Measurements from ENCODE around the gene NR2E1. TPM values are rescaled to one million over a fixed set of nuclear protein-coding genes. Genes with fewer than 3 reads are reported as not detected.
A peak's percentile ranks its signal among the peaks of the same experiment; 100 is the strongest.

NR2E1 gene
- total and polyA plus RNA-seq, 2 experiments from 2014 or later: not detected

DNA sequence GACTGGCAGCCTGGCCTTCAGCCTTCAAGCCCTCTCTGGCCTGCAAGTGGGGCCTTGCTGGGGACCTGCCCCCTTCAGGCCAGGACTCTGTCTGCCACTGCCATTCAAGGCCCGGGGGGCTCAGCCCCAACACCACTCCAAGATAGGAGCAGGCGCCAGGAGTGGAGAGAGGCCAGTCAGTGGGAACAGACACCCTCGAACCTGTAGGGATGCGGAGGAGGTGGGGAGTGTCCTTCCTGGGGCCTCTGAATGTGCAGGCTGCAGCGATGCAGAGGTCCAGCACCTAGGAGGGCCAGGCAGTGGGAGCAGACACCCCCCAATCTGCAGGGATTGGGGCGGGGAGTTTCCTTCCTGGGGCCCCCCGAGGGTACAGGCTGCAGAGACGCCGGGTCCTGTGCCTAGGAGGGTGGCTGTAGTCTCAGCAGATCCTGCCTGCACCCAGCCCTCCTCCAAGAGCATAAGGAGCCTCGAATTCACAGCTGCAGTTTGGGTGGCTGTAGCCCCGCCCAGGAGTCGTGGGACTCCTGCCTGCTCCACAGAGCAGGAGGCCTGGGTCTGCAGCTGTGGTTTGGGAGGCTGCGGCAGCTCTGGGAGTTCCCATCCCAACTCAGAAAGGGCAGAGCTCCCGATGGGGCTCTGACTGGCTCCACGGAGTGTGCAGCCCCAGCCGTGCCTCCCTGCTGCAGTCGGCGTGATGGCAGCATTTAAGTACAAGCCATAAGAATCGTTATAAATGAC is 33.1 kb downstream of the NR2E1 start:
- ATAC-seq (peak; percentile 52), DNase-seq (ENCODE audit: low spot score) (no peak)
- Mint-ChIP-seq H3K4me1 (no peaks in the 10 kb centered on the region; the same call in 2 of the 3 replicates), H3K4me3 (no peak overlapping the region), H3K27me3 (ENCODE audit: insufficient read depth, low read depth, poor library complexity) (peaks cover 2% of the 10 kb centered on the region), H3K9me3 (no peaks in the 10 kb centered on the region), H3K36me3 (ENCODE audit: low read depth) (peaks cover 2% of the 10 kb centered on the region; the same call in 1 of the 3 replicates), H3K27ac (no peak overlapping the region)
- Histone ChIP-seq H3K4me1 (ENCODE audit: insufficient read depth) (no peaks in the 10 kb centered on the region; the same call in 1 of the 2 replicates), H3K79me2 (replicated peaks; ENCODE audit: insufficient read depth) (no peaks in the 10 kb centered on the region), H3K27me3 (ENCODE audit: insufficient read depth) (no peaks in the 10 kb centered on the region), H3K4me3 (no peak overlapping the region), H3K27ac (ENCODE audit: low read depth) (no peak overlapping the region), H3F3A (replicated peaks; ENCODE audit: low read depth) (no peaks in the 10 kb centered on the region), H3K4me2 (no peak overlapping the region), H3K36me3 (ENCODE audit: insufficient read depth) (no peaks in the 10 kb centered on the region), H2AFZ (no peak overlapping the region; the same call in 1 of the 2 replicates), H4K20me1 (replicated peaks; ENCODE audit: insufficient read depth) (no peaks in the 10 kb centered on the region), H3K9me2 (ENCODE audit: insufficient read depth) (no peaks in the 10 kb centered on the region)
- TF ChIP-seq ZNF114 (CRISPR knock-in tag; IDR thresholded peaks at IDR 0.05) (no peak), CREB1 (CRISPR knock-in tag; IDR thresholded peaks at IDR 0.05; ENCODE audit: low read depth) (no peak), ZNF331 (CRISPR knock-in tag; IDR thresholded peaks at IDR 0.05; ENCODE audit: low read depth) (no peak), JUNB (IDR thresholded peaks at IDR 0.05; ENCODE audit: unreplicated experiment) (no peak), STAT1 (IDR thresholded peaks at IDR 0.05; ENCODE audit: unreplicated experiment) (no peak), NANOG (IDR thresholded peaks at IDR 0.05; ENCODE audit: borderline replicate concordance) (no peak), EZH2 (IDR thresholded peaks at IDR 0.05; ENCODE audit: low read depth, unreplicated experiment) (no peak), POLR2AphosphoS5 (IDR thresholded peaks at IDR 0.05; ENCODE audit: low read depth) (no peak), EZH2phosphoT487 (IDR thresholded peaks at IDR 0.05; ENCODE audit: unreplicated experiment) (no peak)
- TF ChIP-seq, protein P1, sequence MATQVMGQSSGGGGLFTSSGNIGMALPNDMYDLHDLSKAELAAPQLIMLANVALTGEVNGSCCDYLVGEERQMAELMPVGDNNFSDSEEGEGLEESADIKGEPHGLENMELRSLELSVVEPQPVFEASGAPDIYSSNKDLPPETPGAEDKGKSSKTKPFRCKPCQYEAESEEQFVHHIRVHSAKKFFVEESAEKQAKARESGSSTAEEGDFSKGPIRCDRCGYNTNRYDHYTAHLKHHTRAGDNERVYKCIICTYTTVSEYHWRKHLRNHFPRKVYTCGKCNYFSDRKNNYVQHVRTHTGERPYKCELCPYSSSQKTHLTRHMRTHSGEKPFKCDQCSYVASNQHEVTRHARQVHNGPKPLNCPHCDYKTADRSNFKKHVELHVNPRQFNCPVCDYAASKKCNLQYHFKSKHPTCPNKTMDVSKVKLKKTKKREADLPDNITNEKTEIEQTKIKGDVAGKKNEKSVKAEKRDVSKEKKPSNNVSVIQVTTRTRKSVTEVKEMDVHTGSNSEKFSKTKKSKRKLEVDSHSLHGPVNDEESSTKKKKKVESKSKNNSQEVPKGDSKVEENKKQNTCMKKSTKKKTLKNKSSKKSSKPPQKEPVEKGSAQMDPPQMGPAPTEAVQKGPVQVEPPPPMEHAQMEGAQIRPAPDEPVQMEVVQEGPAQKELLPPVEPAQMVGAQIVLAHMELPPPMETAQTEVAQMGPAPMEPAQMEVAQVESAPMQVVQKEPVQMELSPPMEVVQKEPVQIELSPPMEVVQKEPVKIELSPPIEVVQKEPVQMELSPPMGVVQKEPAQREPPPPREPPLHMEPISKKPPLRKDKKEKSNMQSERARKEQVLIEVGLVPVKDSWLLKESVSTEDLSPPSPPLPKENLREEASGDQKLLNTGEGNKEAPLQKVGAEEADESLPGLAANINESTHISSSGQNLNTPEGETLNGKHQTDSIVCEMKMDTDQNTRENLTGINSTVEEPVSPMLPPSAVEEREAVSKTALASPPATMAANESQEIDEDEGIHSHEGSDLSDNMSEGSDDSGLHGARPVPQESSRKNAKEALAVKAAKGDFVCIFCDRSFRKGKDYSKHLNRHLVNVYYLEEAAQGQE (IDR thresholded peaks at IDR 0.05; ENCODE audit: unreplicated experiment): no peak
- TF ChIP-seq, protein P2, sequence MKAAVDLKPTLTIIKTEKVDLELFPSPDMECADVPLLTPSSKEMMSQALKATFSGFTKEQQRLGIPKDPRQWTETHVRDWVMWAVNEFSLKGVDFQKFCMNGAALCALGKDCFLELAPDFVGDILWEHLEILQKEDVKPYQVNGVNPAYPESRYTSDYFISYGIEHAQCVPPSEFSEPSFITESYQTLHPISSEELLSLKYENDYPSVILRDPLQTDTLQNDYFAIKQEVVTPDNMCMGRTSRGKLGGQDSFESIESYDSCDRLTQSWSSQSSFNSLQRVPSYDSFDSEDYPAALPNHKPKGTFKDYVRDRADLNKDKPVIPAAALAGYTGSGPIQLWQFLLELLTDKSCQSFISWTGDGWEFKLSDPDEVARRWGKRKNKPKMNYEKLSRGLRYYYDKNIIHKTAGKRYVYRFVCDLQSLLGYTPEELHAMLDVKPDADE (IDR thresholded peaks at IDR 0.05): no peak
- TF ChIP-seq, protein P3, sequence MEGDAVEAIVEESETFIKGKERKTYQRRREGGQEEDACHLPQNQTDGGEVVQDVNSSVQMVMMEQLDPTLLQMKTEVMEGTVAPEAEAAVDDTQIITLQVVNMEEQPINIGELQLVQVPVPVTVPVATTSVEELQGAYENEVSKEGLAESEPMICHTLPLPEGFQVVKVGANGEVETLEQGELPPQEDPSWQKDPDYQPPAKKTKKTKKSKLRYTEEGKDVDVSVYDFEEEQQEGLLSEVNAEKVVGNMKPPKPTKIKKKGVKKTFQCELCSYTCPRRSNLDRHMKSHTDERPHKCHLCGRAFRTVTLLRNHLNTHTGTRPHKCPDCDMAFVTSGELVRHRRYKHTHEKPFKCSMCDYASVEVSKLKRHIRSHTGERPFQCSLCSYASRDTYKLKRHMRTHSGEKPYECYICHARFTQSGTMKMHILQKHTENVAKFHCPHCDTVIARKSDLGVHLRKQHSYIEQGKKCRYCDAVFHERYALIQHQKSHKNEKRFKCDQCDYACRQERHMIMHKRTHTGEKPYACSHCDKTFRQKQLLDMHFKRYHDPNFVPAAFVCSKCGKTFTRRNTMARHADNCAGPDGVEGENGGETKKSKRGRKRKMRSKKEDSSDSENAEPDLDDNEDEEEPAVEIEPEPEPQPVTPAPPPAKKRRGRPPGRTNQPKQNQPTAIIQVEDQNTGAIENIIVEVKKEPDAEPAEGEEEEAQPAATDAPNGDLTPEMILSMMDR (conservative IDR thresholded peaks at IDR 0.05; ENCODE audit: low read depth in 2 of 2): no peak
- TF ChIP-seq, protein P4, sequence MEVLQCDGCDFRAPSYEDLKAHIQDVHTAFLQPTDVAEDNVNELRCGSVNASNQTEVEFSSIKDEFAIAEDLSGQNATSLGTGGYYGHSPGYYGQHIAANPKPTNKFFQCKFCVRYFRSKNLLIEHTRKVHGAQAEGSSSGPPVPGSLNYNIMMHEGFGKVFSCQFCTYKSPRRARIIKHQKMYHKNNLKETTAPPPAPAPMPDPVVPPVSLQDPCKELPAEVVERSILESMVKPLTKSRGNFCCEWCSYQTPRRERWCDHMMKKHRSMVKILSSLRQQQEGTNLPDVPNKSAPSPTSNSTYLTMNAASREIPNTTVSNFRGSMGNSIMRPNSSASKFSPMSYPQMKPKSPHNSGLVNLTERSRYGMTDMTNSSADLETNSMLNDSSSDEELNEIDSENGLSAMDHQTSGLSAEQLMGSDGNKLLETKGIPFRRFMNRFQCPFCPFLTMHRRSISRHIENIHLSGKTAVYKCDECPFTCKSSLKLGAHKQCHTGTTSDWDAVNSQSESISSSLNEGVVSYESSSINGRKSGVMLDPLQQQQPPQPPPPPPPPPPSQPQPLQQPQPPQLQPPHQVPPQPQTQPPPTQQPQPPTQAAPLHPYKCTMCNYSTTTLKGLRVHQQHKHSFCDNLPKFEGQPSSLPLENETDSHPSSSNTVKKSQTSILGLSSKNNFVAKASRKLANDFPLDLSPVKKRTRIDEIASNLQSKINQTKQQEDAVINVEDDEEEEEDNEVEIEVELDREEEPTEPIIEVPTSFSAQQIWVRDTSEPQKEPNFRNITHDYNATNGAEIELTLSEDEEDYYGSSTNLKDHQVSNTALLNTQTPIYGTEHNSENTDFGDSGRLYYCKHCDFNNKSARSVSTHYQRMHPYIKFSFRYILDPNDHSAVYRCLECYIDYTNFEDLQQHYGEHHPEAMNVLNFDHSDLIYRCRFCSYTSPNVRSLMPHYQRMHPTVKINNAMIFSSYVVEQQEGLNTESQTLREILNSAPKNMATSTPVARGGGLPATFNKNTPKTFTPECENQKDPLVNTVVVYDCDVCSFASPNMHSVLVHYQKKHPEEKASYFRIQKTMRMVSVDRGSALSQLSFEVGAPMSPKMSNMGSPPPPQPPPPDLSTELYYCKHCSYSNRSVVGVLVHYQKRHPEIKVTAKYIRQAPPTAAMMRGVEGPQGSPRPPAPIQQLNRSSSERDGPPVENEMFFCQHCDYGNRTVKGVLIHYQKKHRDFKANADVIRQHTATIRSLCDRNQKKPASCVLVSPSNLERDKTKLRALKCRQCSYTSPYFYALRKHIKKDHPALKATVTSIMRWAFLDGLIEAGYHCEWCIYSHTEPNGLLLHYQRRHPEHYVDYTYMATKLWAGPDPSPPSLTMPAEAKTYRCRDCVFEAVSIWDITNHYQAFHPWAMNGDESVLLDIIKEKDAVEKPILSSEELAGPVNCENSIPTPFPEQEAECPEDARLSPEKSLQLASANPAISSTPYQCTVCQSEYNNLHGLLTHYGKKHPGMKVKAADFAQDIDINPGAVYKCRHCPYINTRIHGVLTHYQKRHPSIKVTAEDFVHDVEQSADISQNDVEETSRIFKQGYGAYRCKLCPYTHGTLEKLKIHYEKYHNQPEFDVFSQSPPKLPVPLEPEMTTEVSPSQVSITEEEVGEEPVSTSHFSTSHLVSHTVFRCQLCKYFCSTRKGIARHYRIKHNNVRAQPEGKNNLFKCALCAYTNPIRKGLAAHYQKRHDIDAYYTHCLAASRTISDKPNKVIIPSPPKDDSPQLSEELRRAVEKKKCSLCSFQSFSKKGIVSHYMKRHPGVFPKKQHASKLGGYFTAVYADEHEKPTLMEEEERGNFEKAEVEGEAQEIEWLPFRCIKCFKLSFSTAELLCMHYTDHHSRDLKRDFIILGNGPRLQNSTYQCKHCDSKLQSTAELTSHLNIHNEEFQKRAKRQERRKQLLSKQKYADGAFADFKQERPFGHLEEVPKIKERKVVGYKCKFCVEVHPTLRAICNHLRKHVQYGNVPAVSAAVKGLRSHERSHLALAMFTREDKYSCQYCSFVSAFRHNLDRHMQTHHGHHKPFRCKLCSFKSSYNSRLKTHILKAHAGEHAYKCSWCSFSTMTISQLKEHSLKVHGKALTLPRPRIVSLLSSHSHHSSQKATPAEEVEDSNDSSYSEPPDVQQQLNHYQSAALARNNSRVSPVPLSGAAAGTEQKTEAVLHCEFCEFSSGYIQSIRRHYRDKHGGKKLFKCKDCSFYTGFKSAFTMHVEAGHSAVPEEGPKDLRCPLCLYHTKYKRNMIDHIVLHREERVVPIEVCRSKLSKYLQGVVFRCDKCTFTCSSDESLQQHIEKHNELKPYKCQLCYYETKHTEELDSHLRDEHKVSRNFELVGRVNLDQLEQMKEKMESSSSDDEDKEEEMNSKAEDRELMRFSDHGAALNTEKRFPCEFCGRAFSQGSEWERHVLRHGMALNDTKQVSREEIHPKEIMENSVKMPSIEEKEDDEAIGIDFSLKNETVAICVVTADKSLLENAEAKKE (CRISPR knock-in tag; IDR thresholded peaks at IDR 0.05): no peak
